ENCODE measurements around the gene FGF12. TPM values are rescaled to one million over a fixed set of nuclear protein-coding genes. Genes with fewer than 3 reads are reported as not detected.

FGF12 gene
- total RNA-seq, 4 donors from 2014 or later = 1.0 to 4.4 (median 1.3) TPM; not detected in 1

GRCh38 chr3:192653862-192654261 is 73.5 kb downstream of the FGF12 start:
- H3K9me3 ChIP-seq = no peaks in the 10 kb centered on the region
- intact Hi-C loops (cut with DNase I; ENCODE audit: low total_unique reads) = no loop called here
- no peaks in the 10 kb centered on the region for H3K27me3 ChIP-seq
- H3K27ac ChIP-seq = no peak overlapping the region
- DNase-seq = no peak
- no peaks in the 10 kb centered on the region for H3K36me3 ChIP-seq
- no peaks in the 10 kb centered on the region for H3K4me1 ChIP-seq
- no peak for TF ChIP-seq CTCF (IDR thresholded peaks at IDR 0.05)
- TF ChIP-seq POLR2A (IDR thresholded peaks at IDR 0.05) = no peak
- H3K4me3 ChIP-seq = no peak overlapping the region

- Histone ChIP-seq H3K27ac (no peak overlapping the region), H3K36me3 (no peaks in the 10 kb centered on the region), H3K27me3 (no peaks in the 10 kb centered on the region), H3K9me3 (no peaks in the 10 kb centered on the region), H3K4me1 (no peaks in the 10 kb centered on the region), H3K4me3 (no peak overlapping the region)
- no peak for TF ChIP-seq POLR2A (IDR thresholded peaks at IDR 0.05)
- TF ChIP-seq CTCF (IDR thresholded peaks at IDR 0.05) = no peak
- DNase-seq = no peak
- intact Hi-C loops (cut with DNase I; ENCODE audit: low total_unique reads) = no loop called here
These were observed 74.6 kb downstream of the FGF12 start for GRCh38 chr3:192652727-192653126.

GRCh38 chr3:192651836-192652512 is 75.4 kb downstream of the FGF12 start:
- intact Hi-C loops (cut with DNase I; ENCODE audit: low total_unique reads) = no loop called here

GRCh38 chr3:192645437-192645836 is 81.9 kb downstream of the FGF12 start:
- Histone ChIP-seq H3K4me3 (no peak overlapping the region), H3K27me3 (no peaks in the 10 kb centered on the region), H3K36me3 (no peaks in the 10 kb centered on the region), H3K27ac (no peak overlapping the region), H3K4me1 (no peaks in the 10 kb centered on the region), H3K9me3 (no peaks in the 10 kb centered on the region)
- DNase-seq = no peak
- intact Hi-C loops (cut with DNase I; ENCODE audit: low total_unique reads) = no loop called here
- TF ChIP-seq POLR2A (IDR thresholded peaks at IDR 0.05) = no peak
- TF ChIP-seq CTCF (IDR thresholded peaks at IDR 0.05) = no peak

More at GRCh38 chr3:192651836-192652512, 75.4 kb downstream of the FGF12 start:
- Histone ChIP-seq H3K4me1 (no peaks in the 10 kb centered on the region), H3K27me3 (no peaks in the 10 kb centered on the region), H3K36me3 (no peaks in the 10 kb centered on the region), H3K4me3 (no peak overlapping the region), H3K9me3 (no peaks in the 10 kb centered on the region), H3K27ac (no peak overlapping the region)
- no peak for DNase-seq
- no peak for TF ChIP-seq POLR2A (IDR thresholded peaks at IDR 0.05)
- no peak for TF ChIP-seq CTCF (IDR thresholded peaks at IDR 0.05)

GRCh38 chr3:192642651-192643050 is 84.7 kb downstream of the FGF12 start:
- H3K9me3 ChIP-seq = no peaks in the 10 kb centered on the region
- H3K27me3 ChIP-seq = no peaks in the 10 kb centered on the region
- no peaks in the 10 kb centered on the region for H3K36me3 ChIP-seq
- no peak overlapping the region for H3K27ac ChIP-seq
- intact Hi-C loops (cut with DNase I; ENCODE audit: low total_unique reads) = no loop called here
- no peak for TF ChIP-seq CTCF (IDR thresholded peaks at IDR 0.05)
- no peak for TF ChIP-seq POLR2A (IDR thresholded peaks at IDR 0.05)
- no peak overlapping the region for H3K4me3 ChIP-seq
- DNase-seq = no peak
- H3K4me1 ChIP-seq = no peaks in the 10 kb centered on the region
